A549 (cell line): ENCODE data around the gene ZNF593OS.

Source experiments
- CTCF ChIP-seq: fragments of >200 bp; sonication (Bioruptor Twin); formaldehyde crosslinking; IDR thresholded peaks from 3 replicates; pipeline ENCODE4 v1.5.1; 2016
- MYC ChIP-seq: IDR thresholded peaks from 2 replicates; pipeline ENCODE4 v1.6.1; 2012; ENCODE audit warnings: mild to moderate bottlenecking, inconsistent platforms, low read length, improper control_type of control experiment, borderline replicate concordance
- REST ChIP-seq: fragments of 200-600 bp; sonication (generic); IDR thresholded peaks from 2 replicates; pipeline ENCODE4 v1.6.1; 2016; ENCODE audit warnings: antibody characterized with exemption, mild to moderate bottlenecking, moderate library complexity

GRCh38 chr1:26171084-26172072 lies at the start of gene ZNF593OS:
- TF ChIP-seq CTCF (no peak), MYC (no peak), REST (no peak)
